Measurements from ENCODE around the gene CORO2A. TPM values are rescaled to one million over a fixed set of nuclear protein-coding genes. Genes with fewer than 3 reads are reported as not detected.
A peak's percentile ranks its signal among the peaks of the same experiment; 100 is the strongest.
"Not testable (repeated sequence)": the region's sequence is repeated elsewhere in the genome, so short reads cannot be mapped to it uniquely, and the experiment has no call there.

The CORO2A gene
- total RNA-seq, 2 experiments from 2014 or later, result 6.8 to 8.5 TPM

- H3K36me3 ChIP-seq (ENCODE audit: insufficient read depth, low read length), result peaks cover 11% of the 10 kb centered on the region
- H3K4me1 Mint-ChIP-seq (ENCODE audit: low read depth), result peaks cover 73% of the 10 kb centered on the region
- H3K9me3 Mint-ChIP-seq, result no peaks in the 10 kb centered on the region
- peaks cover 36% of the 10 kb centered on the region for H3K36me3 Mint-ChIP-seq (ENCODE audit: low read depth)
- peaks cover 66% of the 10 kb centered on the region for H3K4me1 ChIP-seq (ENCODE audit: insufficient read depth, low read length)
- peak; percentile 25 to 82 (median 46) for DNase-seq
- peak; percentile 87 for ATAC-seq (ENCODE audit: poor library complexity)
- peak overlapping the region; percentile 90 for H3K4me3 Mint-ChIP-seq
- H3K27me3 Mint-ChIP-seq, result no peaks in the 10 kb centered on the region
- no peaks in the 10 kb centered on the region for H3K9me3 ChIP-seq (ENCODE audit: control insufficient read depth in 1 of 2, insufficient read depth in 1 of 2, low read length in 2 of 2)
- H3K27ac ChIP-seq (ENCODE audit: low read depth in 1 of 2, low read length in 2 of 2), result peak overlapping the region; percentile 79 to 84
- TF ChIP-seq CTCF (IDR thresholded peaks at IDR 0.05), result peak; percentile 54
- intact Hi-C loops (cut with DNase I, micrococcal nuclease), result loop anchor here (1.0 to 5.0 kb wide), 9 partner anchors 10 to 196 kb away; partner anchors contain the start of genes CORO2A (in 1 of the 2) and TRMO (in 1 of the 2)
- POLR2A ChIA-PET, result interaction anchor here (0.7 to 6.1 kb wide), 13 partner anchors 9 to 421 kb away, joined by 3 to 138 read pairs (median 7); partner anchors contain the start of genes ANP32B, CORO2A, TBC1D2 and TRMO
- peak overlapping the region; percentile 89 for H3K4me3 ChIP-seq (ENCODE audit: low read length)
- H3K27ac Mint-ChIP-seq, result peak overlapping the region; percentile 95
- CTCF ChIA-PET, result interaction anchor here (0.7 to 3.1 kb wide), 16 partner anchors 9 to 216 kb away, joined by 3 to 26 read pairs (median 4); partner anchors contain the start of gene NANS
- H3K27me3 ChIP-seq (ENCODE audit: control insufficient read depth in 1 of 2, insufficient read depth in 2 of 2, low read length in 2 of 2), result no peaks in the 10 kb centered on the region
Observed at GRCh38 chr9:98117984-98118639, 74.3 kb downstream of the CORO2A start.

- peaks cover 68% of the 10 kb centered on the region for H3K4me1 Mint-ChIP-seq (ENCODE audit: low read depth)
- not testable (repeated sequence) for H3K9me3 ChIP-seq (ENCODE audit: control insufficient read depth in 1 of 2, insufficient read depth in 1 of 2, low read length in 2 of 2); ATAC-seq (ENCODE audit: poor library complexity); DNase-seq; H3K4me3 ChIP-seq (ENCODE audit: low read length); H3K27ac ChIP-seq (ENCODE audit: low read depth in 1 of 2, low read length in 2 of 2); H3K27me3 ChIP-seq (ENCODE audit: control insufficient read depth in 1 of 2, insufficient read depth in 2 of 2, low read length in 2 of 2); H3K27me3 Mint-ChIP-seq; H3K9me3 Mint-ChIP-seq
- peak overlapping the region; percentile 90 for H3K4me3 Mint-ChIP-seq
- peaks cover 62% of the 10 kb centered on the region for H3K4me1 ChIP-seq (ENCODE audit: insufficient read depth, low read length)
- intact Hi-C loops (cut with DNase I, micrococcal nuclease), result loop anchor here in 1 of 2 experiments (5.0 kb wide), 2 partner anchors 75 to 195 kb away; partner anchors contain the start of genes CORO2A and TRMO
- peaks cover 39% of the 10 kb centered on the region for H3K36me3 Mint-ChIP-seq (ENCODE audit: low read depth)
- ChIA-PET CTCF (interaction anchor here (1.4 to 3.1 kb wide), 3 partner anchors 14 to 215 kb away, joined by 3 to 26 read pairs (median 5); no protein-coding TSS in a partner anchor), POLR2A (interaction anchor here (2.7 to 5.9 kb wide), 2 partner anchors 8 to 18 kb away, joined by 51 to 138 read pairs; no protein-coding TSS in a partner anchor)
- peaks cover 11% of the 10 kb centered on the region for H3K36me3 ChIP-seq (ENCODE audit: insufficient read depth, low read length)
- H3K27ac Mint-ChIP-seq, result peak overlapping the region; percentile 95
Observed at GRCh38 chr9:98117097-98117496, 75.3 kb downstream of the CORO2A start.

- ChIA-PET POLR2A (interaction anchor here (0.8 to 4.5 kb wide), 10 partner anchors 7 to 204 kb away, joined by 3 to 51 read pairs (median 4); partner anchors contain the start of genes NANS, TBC1D2 and TRIM14), CTCF (interaction anchor here (1.2 to 2.8 kb wide), 3 partner anchors 10 to 147 kb away, joined by 4 to 21 read pairs (median 5); partner anchors contain the start of genes TBC1D2 and TRIM14)
- Mint-ChIP-seq H3K27ac (peak overlapping the region; percentile 91), H3K36me3 (ENCODE audit: low read depth) (peaks cover 72% of the 10 kb centered on the region), H3K4me1 (ENCODE audit: low read depth) (peaks cover 83% of the 10 kb centered on the region), H3K9me3 (no peaks in the 10 kb centered on the region), H3K4me3 (peak overlapping the region; percentile 38), H3K27me3 (no peaks in the 10 kb centered on the region)
- TF ChIP-seq CTCF (IDR thresholded peaks at IDR 0.05), result no peak
- no peak overlapping the region for H3K4me3 ChIP-seq (ENCODE audit: low read length)
- H3K9me3 ChIP-seq (ENCODE audit: control insufficient read depth in 1 of 2, insufficient read depth in 1 of 2, low read length in 2 of 2), result peaks cover 0 to 4% of the 10 kb centered on the region in 2 experiments
- H3K27ac ChIP-seq (ENCODE audit: low read depth in 1 of 2, low read length in 2 of 2), result peak overlapping the region; percentile 75 to 79
- H3K27me3 ChIP-seq (ENCODE audit: control insufficient read depth in 1 of 2, insufficient read depth in 2 of 2, low read length in 2 of 2), result no peaks in the 10 kb centered on the region
- peak in 3 of 14 experiments; percentile 27 to 56 (median 32) for DNase-seq
- intact Hi-C loops (cut with DNase I, micrococcal nuclease), result loop anchor here in 1 of 2 experiments (10.0 kb wide), 2 partner anchors 124 to 146 kb away; partner anchors contain the start of genes ANP32B and TBC1D2
- H3K4me1 ChIP-seq (ENCODE audit: insufficient read depth, low read length), result peaks cover 65% of the 10 kb centered on the region
- H3K36me3 ChIP-seq (ENCODE audit: insufficient read depth, low read length), result peaks cover 35% of the 10 kb centered on the region
- no peak for ATAC-seq (ENCODE audit: poor library complexity)
Observed at GRCh38 chr9:98109052-98109451, 83.4 kb downstream of the CORO2A start.
